Measurements from ENCODE around the gene MAPK8IP3. TPM values are rescaled to one million over a fixed set of nuclear protein-coding genes. Genes with fewer than 3 reads are reported as not detected.

Gene MAPK8IP3
- total and polyA plus RNA-seq, 9 of the 15 experiments (the other 6 are each of a cell fraction or from before 2014, with no cell fraction given) = 0.17 to 58.7 (median 16.7) TPM

- TF ChIP-seq ZNF583 (CRISPR knock-in tag; IDR thresholded peaks at IDR 0.05) (0 out of 2 replicates have a peak, but pooled peaks have one; percentile 69), FOXA3 (CRISPR knock-in tag; conservative IDR thresholded peaks at IDR 0.05 in 1 of 2, IDR thresholded peaks at IDR 0.05 in 1 of 2) (no peak), ZNF707 (CRISPR knock-in tag; conservative IDR thresholded peaks at IDR 0.05) (no peak), ZMIZ1 (IDR thresholded peaks at IDR 0.05; ENCODE audit: low read depth in 2 of 2, low read length in 2 of 2) (no peak; a peak in 1 of 4 replicates), ZFX (CRISPR knock-in tag; IDR thresholded peaks at IDR 0.05) (peak; percentile 93), NFE2L1 (tag; IDR thresholded peaks at IDR 0.05; ENCODE audit: borderline replicate concordance, low read depth) (no peak), RBM14 (IDR thresholded peaks at IDR 0.05; ENCODE audit: borderline replicate concordance, insufficient read depth, low read depth, low read length) (0 out of 2 replicates have a peak, but pooled peaks have one; percentile 40), POLR2AphosphoS5 (IDR thresholded peaks at IDR 0.05; ENCODE audit: control insufficient read depth, insufficient read depth, low read depth, low read length) (peak; percentile 66; the same call in 1 of the 2 replicates), TCFL5 (CRISPR knock-in tag; conservative IDR thresholded peaks at IDR 0.05) (no peak), HSF4 (CRISPR knock-in tag; IDR thresholded peaks at IDR 0.05; ENCODE audit: borderline replicate concordance) (no peak), ZNF133 (CRISPR knock-in tag; IDR thresholded peaks at IDR 0.05) (no peak), XRCC4 (IDR thresholded peaks at IDR 0.05; ENCODE audit: extremely low read depth, insufficient read depth, insufficient read length) (no peak), ESRRB (CRISPR knock-in tag; IDR thresholded peaks at IDR 0.05; ENCODE audit: borderline replicate concordance) (no peak), NELFE (IDR thresholded peaks at IDR 0.05; ENCODE audit: insufficient read depth, insufficient read length) (no peak), FOXM1 (IDR thresholded peaks at IDR 0.05; ENCODE audit: low read depth) (no peak), FOXM1 (CRISPR knock-in tag; IDR thresholded peaks at IDR 0.05; ENCODE audit: low read depth) (peak; percentile 20; the same call in 1 of the 2 replicates), U2AF1 (optimal IDR thresholded peaks at IDR 0.05; ENCODE audit: low read depth, low read length) (peak; percentile 53), ARID3B (CRISPR knock-in tag; IDR thresholded peaks at IDR 0.05; ENCODE audit: borderline replicate concordance) (0 out of 2 replicates have a peak, but pooled peaks have one; percentile 63)
- TF ChIP-seq, protein P1, sequence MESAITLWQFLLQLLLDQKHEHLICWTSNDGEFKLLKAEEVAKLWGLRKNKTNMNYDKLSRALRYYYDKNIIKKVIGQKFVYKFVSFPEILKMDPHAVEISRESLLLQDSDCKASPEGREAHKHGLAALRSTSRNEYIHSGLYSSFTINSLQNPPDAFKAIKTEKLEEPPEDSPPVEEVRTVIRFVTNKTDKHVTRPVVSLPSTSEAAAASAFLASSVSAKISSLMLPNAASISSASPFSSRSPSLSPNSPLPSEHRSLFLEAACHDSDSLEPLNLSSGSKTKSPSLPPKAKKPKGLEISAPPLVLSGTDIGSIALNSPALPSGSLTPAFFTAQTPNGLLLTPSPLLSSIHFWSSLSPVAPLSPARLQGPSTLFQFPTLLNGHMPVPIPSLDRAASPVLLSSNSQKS (CRISPR knock-in tag; IDR thresholded peaks at IDR 0.05) = no peak
Observed at GRCh38 chr16:1772908-1773702, 67.1 kb downstream of the MAPK8IP3 start, which contains the start of gene MRPS34 (continued).
